Measurements from ENCODE around the gene MIAT.

The MIAT gene

GRCh38 chr22:26665813-26666231 lies 8.4 kb downstream of the MIAT start:
- no peaks in the 10 kb centered on the region for H3K27me3 ChIP-seq (replicated peaks; ENCODE audit: insufficient read depth, low read length)
- no peaks in the 10 kb centered on the region for H4K20me1 ChIP-seq (ENCODE audit: insufficient read depth, low read length)
- peaks cover 35% of the 10 kb centered on the region for H3K4me1 ChIP-seq (ENCODE audit: low read length)
- H2AFZ ChIP-seq (ENCODE audit: low read length), result no peak overlapping the region
- H3K9me3 ChIP-seq (replicated peaks; ENCODE audit: insufficient read depth, low read length), result no peaks in the 10 kb centered on the region
- peak overlapping the region; percentile 69; the same call in 1 of the 2 replicates for H3K27ac ChIP-seq (ENCODE audit: low read length)
- peaks cover 8% of the 10 kb centered on the region; the same call in 1 of the 2 replicates for H3F3A ChIP-seq (ENCODE audit: insufficient read depth, low read length)
- no peak overlapping the region for H3K9ac ChIP-seq (ENCODE audit: low read length)
- H3K4me3 ChIP-seq (ENCODE audit: low read length), result no peak overlapping the region
- H3K79me2 ChIP-seq (ENCODE audit: low read length), result peaks cover 20% of the 10 kb centered on the region
- DNase-seq, result no peak
- no peak overlapping the region for H3K4me2 ChIP-seq (ENCODE audit: low read depth, low read length)
- no peak for TF ChIP-seq EZH2phosphoT487 (IDR thresholded peaks at IDR 0.05; ENCODE audit: low read length)
- TF ChIP-seq CTCF (IDR thresholded peaks at IDR 0.05; ENCODE audit: low read length), result no peak
- no peak for TF ChIP-seq EZH2 (optimal IDR thresholded peaks at IDR 0.05; ENCODE audit: low read depth, low read length)
- no peaks in the 10 kb centered on the region for H3K9me2 ChIP-seq (replicated peaks; ENCODE audit: insufficient read depth, low read length)
- no peaks in the 10 kb centered on the region for H3K36me3 ChIP-seq (replicated peaks; ENCODE audit: insufficient read depth, low read length)

GRCh38 chr22:26667140-26667539 lies 9.8 kb downstream of the MIAT start:
- Histone ChIP-seq H3K9ac (ENCODE audit: low read length) (no peak overlapping the region), H3K79me2 (ENCODE audit: low read length) (peaks cover 11% of the 10 kb centered on the region; the same call in 1 of the 2 replicates), H4K20me1 (ENCODE audit: insufficient read depth, low read length) (no peaks in the 10 kb centered on the region), H3K9me2 (replicated peaks; ENCODE audit: insufficient read depth, low read length) (no peaks in the 10 kb centered on the region), H3K27ac (ENCODE audit: low read length) (no peak overlapping the region), H3F3A (ENCODE audit: insufficient read depth, low read length) (peaks cover 14% of the 10 kb centered on the region), H3K36me3 (replicated peaks; ENCODE audit: insufficient read depth, low read length) (no peaks in the 10 kb centered on the region), H3K4me1 (ENCODE audit: low read length) (peaks cover 46% of the 10 kb centered on the region), H3K9me3 (replicated peaks; ENCODE audit: insufficient read depth, low read length) (no peaks in the 10 kb centered on the region), H2AFZ (ENCODE audit: low read length) (no peak overlapping the region), H3K4me3 (ENCODE audit: low read length) (no peak overlapping the region), H3K4me2 (ENCODE audit: low read depth, low read length) (no peak overlapping the region), H3K27me3 (replicated peaks; ENCODE audit: insufficient read depth, low read length) (no peaks in the 10 kb centered on the region)
- no peak for DNase-seq
- TF ChIP-seq EZH2phosphoT487 (IDR thresholded peaks at IDR 0.05; ENCODE audit: low read length) (no peak), EZH2 (optimal IDR thresholded peaks at IDR 0.05; ENCODE audit: low read depth, low read length) (no peak), CTCF (IDR thresholded peaks at IDR 0.05; ENCODE audit: low read length) (no peak)

GRCh38 chr22:26669060-26669481 lies 11.7 kb downstream of the MIAT start:
- Histone ChIP-seq H3K4me2 (ENCODE audit: low read depth, low read length) (no peak overlapping the region), H3K79me2 (ENCODE audit: low read length) (peaks cover 15% of the 10 kb centered on the region), H2AFZ (ENCODE audit: low read length) (no peak overlapping the region), H3K9me2 (replicated peaks; ENCODE audit: insufficient read depth, low read length) (no peaks in the 10 kb centered on the region), H3K9me3 (replicated peaks; ENCODE audit: insufficient read depth, low read length) (no peaks in the 10 kb centered on the region), H3K4me3 (ENCODE audit: low read length) (no peak overlapping the region), H3K27me3 (replicated peaks; ENCODE audit: insufficient read depth, low read length) (no peaks in the 10 kb centered on the region), H3K4me1 (ENCODE audit: low read length) (peaks cover 40% of the 10 kb centered on the region), H3F3A (ENCODE audit: insufficient read depth, low read length) (peaks cover 33% of the 10 kb centered on the region), H3K27ac (ENCODE audit: low read length) (no peak overlapping the region), H3K9ac (ENCODE audit: low read length) (no peak overlapping the region), H3K36me3 (replicated peaks; ENCODE audit: insufficient read depth, low read length) (no peaks in the 10 kb centered on the region), H4K20me1 (ENCODE audit: insufficient read depth, low read length) (no peaks in the 10 kb centered on the region)
- DNase-seq, result no peak
- peak; percentile 4; the same call in 1 of the 2 replicates for TF ChIP-seq CTCF (IDR thresholded peaks at IDR 0.05; ENCODE audit: low read length)
- no peak for TF ChIP-seq EZH2 (optimal IDR thresholded peaks at IDR 0.05; ENCODE audit: low read depth, low read length)
